Daoy (cell line): ENCODE data around the gene KEAP1. TPM values are rescaled to one million over a fixed set of nuclear protein-coding genes. Genes with fewer than 3 reads are reported as not detected.
A peak's percentile ranks its signal among the peaks of the same experiment; 100 is the strongest.

Experiments
- DNase-seq: peaks from one replicate; pipeline ENCODE4 v3.0.0-alpha.2; 2015; ENCODE audit warnings: low read depth
- total RNA-seq: library from RNA; depleted of rRNA; stranded (reverse); fragments of >200 nt; shearing (Covaris generic); gene quantifications from 2 replicates; pipeline ENCODE4 v1.2.3, GENCODE V29; 2014

KEAP1 gene
- total RNA-seq, 1 experiment from 2014 or later, result 92.3 TPM

DNA sequence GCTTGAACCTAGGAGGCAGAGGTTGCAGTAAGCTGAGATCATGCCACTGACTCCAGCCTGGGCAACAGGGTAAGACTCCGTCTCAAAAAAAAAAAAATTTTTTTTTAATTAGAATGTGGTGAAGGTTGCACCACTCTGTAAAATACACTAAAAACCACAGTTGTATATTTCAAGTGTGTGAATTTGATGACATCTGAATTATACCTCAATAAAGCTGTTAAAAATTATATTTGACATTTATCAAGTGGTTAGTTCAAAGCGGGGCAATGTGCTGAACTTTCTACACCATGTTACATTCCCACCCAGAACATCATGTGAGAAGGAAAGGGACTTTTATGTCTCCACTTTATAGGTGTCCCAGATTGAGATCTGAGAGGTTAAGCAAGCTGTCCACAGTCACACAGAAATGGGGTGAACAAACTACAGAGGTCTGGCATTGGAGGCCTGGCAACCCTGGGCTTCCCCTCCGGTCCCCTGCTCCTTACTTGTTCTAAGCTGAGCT, 20.0 kb upstream of the KEAP1 start:
- DNase-seq, result no peak

DNA sequence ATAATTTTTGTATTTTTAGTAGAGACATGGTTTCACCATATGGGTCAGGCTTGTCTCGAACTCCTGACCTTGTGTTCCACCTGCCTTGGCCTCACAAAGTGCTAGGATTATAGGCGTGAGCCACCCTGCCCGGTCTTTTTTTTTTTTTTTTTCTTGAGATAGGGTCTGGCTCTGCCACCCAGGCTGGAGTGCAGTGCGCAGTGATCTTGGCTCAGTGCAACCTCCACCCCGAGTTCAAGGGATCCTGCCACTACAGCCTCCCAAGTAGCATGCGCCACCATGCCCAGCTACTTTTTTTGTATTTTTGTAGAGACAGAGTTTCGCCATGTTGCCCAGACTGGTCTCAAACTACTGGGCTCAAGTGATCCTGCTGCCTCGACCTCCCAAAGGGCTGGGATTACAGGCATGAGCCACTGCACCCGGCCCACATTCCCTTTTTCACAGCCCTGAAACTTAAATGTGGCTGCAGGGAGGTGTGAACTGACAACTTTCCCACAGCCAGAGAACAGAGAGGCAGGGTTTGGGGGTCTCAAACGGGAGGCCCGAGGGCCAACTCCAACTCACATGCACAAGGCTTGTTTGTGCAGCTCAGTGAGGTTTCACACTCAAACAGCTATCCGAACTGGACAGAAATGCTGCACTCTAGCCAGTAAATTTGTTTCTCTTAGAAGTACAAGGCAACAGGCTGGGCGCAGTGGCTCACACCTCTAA, 18.5 kb upstream of the KEAP1 start:
- no peak for DNase-seq

- no peak for DNase-seq
Observed at GRCh38 chr19:10520652-10521318, 17.6 kb upstream of the KEAP1 start.

- DNase-seq, result no peak
Observed at GRCh38 chr19:10519421-10519820, 16.3 kb upstream of the KEAP1 start.

- DNase-seq, result no peak
Observed at GRCh38 chr19:10518444-10519361, 15.5 kb upstream of the KEAP1 start.

- peak; percentile 58 for DNase-seq
Observed at GRCh38 chr19:10517760-10518443, 14.7 kb upstream of the KEAP1 start.

DNA sequence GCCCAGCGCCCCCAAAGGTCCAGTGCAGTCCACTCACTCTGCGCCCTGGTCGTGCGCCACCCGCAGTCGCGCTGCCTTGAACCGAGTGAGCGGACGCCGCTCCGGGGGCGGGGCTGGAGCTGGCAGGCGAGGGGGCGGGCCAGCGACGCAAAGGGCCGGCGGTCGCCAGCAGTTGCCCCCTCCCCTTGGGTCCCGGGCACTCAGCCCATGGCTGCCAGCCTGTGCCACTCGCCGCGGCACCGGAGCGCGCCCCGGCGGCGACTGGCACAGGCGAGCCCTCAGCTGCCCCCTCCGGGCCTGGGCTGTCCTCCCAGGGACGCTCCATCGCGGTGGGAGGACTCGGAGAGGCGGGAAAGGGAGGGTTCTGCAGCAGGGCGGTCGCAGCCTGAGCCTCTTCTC, 14.2 kb upstream of the KEAP1 start, which contains the start of gene S1PR5:
Gene S1PR5, minus strand, starts transcription at position 87 of the 399 bp plus-strand sequence. CDS start 2,436 bp downstream, outside the sequence.
- peak; percentile 38 for DNase-seq

- peak; percentile 45 for DNase-seq
Observed at GRCh38 chr19:10516671-10517286, 13.6 kb upstream of the KEAP1 start.

- DNase-seq, result no peak
Observed at GRCh38 chr19:10516064-10516385, 12.9 kb upstream of the KEAP1 start.

DNA sequence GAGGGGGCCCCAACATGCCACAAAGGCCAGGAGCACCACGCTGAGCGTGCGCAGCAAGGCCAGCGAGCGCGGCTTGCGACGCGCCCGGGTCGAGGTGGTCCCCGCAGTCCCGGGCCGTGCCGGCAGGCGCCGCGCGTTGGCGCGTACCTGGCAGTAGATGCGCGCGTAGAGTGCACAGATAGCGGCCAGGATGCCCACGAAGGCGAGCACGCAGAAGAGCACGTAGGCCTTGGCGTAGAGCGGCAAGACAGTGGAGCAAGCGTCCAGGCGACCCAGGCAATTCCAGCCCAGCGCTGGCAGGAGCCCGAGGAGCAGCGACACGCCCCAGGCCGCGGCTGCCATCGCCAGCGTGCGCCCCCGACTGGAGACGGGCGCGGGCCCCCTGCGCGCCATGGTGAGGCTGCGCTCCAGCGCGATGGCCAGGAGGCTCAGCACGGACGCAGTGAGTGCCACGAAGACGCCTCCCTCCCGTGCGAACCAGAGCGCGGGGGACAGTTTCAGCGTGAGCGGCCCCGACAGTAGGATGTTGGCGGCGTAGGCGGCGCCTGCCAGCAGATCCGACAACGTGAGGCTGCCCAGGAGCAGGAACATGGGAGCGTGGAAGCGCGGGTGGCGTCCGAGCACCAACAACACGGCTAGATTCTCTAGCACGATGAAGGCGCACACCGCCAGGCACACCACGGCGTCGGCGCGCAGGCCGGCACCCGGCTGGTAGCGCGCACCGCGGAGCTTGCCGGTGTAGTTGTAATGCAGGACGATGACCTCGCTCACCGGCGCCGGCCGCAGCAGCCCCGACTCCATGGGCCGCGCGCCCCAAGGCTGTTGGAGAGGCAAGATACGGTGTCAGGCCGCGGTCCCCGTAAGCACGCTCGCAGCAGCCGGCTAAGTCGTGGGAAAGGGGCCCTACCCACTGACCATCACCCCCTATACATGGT, 11.3 kb upstream of the KEAP1 start:
- DNase-seq, result no peak

DNA sequence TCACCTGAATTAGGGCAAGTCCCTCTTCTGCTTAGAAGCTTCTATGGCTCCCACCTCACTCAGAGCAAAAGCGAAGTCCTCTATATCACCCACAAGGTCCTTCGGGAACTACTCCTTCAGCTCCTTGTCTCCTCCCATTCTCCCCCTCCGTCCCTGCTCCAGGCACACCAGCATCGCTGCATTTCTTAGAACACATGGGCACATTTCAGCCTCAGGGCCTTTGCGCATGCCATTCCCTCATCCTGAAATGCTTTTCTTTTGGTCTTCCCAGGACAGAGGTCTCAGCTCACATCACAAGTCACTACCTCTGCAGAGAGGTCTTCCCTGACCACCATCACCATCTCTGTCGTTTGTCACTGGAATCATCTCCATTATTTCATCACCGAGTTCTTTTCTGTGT, 10.1 kb upstream of the KEAP1 start:
- DNase-seq, result no peak

DNA sequence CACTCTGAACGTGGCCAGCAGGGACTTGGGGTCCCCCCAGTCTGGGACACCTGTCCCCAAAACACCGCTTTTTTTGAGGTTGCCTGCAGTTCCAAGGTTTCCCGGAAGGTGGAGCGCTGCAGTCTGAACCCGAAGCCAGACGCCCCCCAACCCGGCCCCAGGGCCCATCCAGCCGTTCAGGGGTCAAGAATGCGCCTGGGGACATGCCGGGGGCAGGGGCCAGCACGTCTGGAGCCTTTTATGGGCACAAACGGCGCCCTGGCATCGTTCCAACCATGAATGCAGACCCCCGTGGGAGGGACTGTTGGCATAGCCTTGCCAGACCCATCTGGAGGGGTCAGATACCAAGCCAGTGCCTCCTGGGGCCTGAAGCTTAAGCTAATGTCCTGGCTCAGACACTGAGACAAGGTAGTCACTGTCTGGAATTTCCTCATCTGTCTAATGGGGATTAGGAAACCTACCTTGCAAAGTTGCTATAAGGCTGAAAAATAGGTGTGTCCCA, 7.2 kb upstream of the KEAP1 start:
- DNase-seq, result peak; percentile 23

GRCh38 chr19:10508707-10509106, 5.6 kb upstream of the KEAP1 start:
- peak; percentile 43 for DNase-seq

DNA sequence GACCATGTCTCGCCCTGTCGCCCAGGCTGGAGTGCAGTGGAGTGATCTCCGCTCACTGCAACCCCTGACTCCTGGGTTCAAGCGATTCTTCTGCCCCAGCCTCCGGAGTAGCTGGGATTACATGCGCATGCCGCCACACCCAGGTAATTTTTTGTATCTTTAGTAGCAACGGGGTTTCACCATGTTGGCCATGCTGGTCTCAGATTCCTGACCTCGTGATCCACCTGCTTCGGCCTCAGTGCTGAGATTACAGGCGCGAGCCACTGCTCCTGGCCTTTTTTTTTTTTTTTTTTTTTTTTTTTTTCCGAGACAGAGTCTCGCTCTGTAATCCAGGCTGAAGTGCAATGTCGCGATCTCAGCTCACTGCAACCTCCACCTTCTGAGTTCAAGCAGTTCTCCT, 4.9 kb upstream of the KEAP1 start:
- no peak for DNase-seq

DNA sequence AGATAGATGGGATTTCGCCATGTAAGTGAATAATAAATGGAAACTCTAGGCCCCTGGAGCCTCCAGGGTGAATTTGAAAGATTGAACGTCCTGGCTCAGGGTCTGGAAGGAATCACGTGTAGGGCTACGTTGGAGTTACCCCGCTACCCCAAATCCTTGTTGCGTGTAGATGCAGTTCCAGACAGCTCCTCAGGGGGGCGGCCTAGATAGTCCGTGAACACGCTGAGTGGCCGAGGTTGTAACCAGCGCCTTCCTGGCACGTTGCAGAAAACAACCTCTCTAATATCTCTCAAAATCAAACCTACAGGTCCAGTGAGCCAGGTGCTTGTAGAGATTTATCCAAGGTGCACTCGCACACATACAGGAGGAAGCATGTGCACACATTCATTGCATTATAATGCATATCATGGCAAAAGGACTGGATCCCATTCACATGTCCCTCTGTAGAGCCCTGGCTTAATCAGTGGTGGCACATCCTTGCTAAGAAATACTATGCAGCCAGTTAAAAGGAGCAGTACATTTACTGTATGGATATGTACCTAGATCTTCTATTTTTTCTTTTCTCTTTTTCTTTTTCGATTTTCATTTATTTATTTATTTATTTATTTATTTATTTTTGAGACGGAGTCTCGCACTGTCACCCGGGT, 2.5 kb upstream of the KEAP1 start:
- DNase-seq, result peak; percentile 72

- peak; percentile 94 for DNase-seq
Observed at GRCh38 chr19:10502524-10503001, 593 bp downstream of the KEAP1 start.

- peak; percentile 65 for DNase-seq
Observed at GRCh38 chr19:10501971-10502523, 1.1 kb downstream of the KEAP1 start.

- DNase-seq, result no peak
Observed at GRCh38 chr19:10500247-10500592, 2.9 kb downstream of the KEAP1 start.
